ENCODE data around the gene FAM185A. TPM values are rescaled to one million over a fixed set of nuclear protein-coding genes. Genes with fewer than 3 reads are reported as not detected.
"Not testable (repeated sequence)": the region's sequence is repeated elsewhere in the genome, so short reads cannot be mapped to it uniquely, and the experiment has no call there.

Gene FAM185A
- total RNA-seq, 2 experiments from 2014 or later: 9.4 to 10.5 TPM

DNA sequence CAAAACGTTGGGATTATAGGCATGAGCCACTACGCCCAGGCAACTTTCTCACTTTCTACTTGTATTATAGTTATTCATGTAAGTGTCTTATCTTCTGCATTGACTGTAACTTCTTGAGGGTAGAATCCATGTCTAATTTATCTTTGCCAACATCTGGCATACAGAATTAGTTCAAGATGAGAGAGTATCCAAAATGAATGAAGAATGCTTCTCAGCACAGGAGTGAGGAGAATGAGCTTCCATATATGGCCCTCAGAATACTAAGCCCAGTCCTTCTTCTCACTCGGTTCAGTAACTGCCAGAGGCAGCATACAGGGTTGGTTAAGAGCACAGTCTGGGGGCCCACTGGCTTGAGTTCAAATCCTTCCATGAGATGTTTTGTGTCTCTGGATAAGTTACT is 89.0 kb downstream of the FAM185A start:
- Mint-ChIP-seq H3K27ac (no peak overlapping the region), H3K4me1 (ENCODE audit: low read depth) (peaks cover 8% of the 10 kb centered on the region), H3K27me3 (ENCODE audit: low read depth) (peaks cover 3% of the 10 kb centered on the region), H3K36me3 (ENCODE audit: low read depth) (no peaks in the 10 kb centered on the region), H3K9me3 (ENCODE audit: insufficient read depth) (no peaks in the 10 kb centered on the region), H3K4me3 (no peak overlapping the region)
- DNase-seq: no peak
- ATAC-seq: no peak
- POLR2A ChIA-PET: no interaction called here
- CTCF ChIA-PET: no interaction called here

- CTCF ChIA-PET; ATAC-seq; H3K9me3 Mint-ChIP-seq (ENCODE audit: insufficient read depth); H3K27ac Mint-ChIP-seq; DNase-seq; H3K27me3 Mint-ChIP-seq (ENCODE audit: low read depth); POLR2A ChIA-PET; H3K36me3 Mint-ChIP-seq (ENCODE audit: low read depth); H3K4me3 Mint-ChIP-seq: not testable (repeated sequence)
- peaks cover 11% of the 10 kb centered on the region for H3K4me1 Mint-ChIP-seq (ENCODE audit: low read depth)
Measured at GRCh38 chr7:102838572-102839101, 89.8 kb downstream of the FAM185A start.

GRCh38 chr7:102840404-102840803 is 91.6 kb downstream of the FAM185A start:
- H3K4me1 Mint-ChIP-seq (ENCODE audit: low read depth): peaks cover 11% of the 10 kb centered on the region
- ChIA-PET CTCF (no interaction called here), POLR2A (no interaction called here)
- DNase-seq (no peak), ATAC-seq (no peak)
- no peaks in the 10 kb centered on the region for H3K36me3 Mint-ChIP-seq (ENCODE audit: low read depth)
- no peaks in the 10 kb centered on the region for H3K9me3 Mint-ChIP-seq (ENCODE audit: insufficient read depth)
- no peak overlapping the region for H3K27ac Mint-ChIP-seq
- H3K4me3 Mint-ChIP-seq: no peak overlapping the region
- H3K27me3 Mint-ChIP-seq (ENCODE audit: low read depth): peaks cover 6% of the 10 kb centered on the region

GRCh38 chr7:102841290-102841689 is 92.5 kb downstream of the FAM185A start:
- ChIA-PET POLR2A (interaction anchor here (0.7 kb wide), 1 partner anchor 67 kb away, joined by 3 read pairs; no protein-coding TSS in a partner anchor), CTCF (no interaction called here)
- Mint-ChIP-seq H3K4me3 (no peak overlapping the region), H3K27ac (no peak overlapping the region), H3K4me1 (ENCODE audit: low read depth) (peaks cover 11% of the 10 kb centered on the region), H3K36me3 (ENCODE audit: low read depth) (no peaks in the 10 kb centered on the region), H3K27me3 (ENCODE audit: low read depth) (peaks cover 10% of the 10 kb centered on the region), H3K9me3 (ENCODE audit: insufficient read depth) (no peaks in the 10 kb centered on the region)
- DNase-seq: no peak
- no peak for ATAC-seq

- Mint-ChIP-seq H3K4me3 (no peak overlapping the region), H3K27me3 (ENCODE audit: low read depth) (peaks cover 10% of the 10 kb centered on the region), H3K27ac (no peak overlapping the region), H3K36me3 (ENCODE audit: low read depth) (no peaks in the 10 kb centered on the region), H3K4me1 (ENCODE audit: low read depth) (peaks cover 11% of the 10 kb centered on the region), H3K9me3 (ENCODE audit: insufficient read depth) (no peaks in the 10 kb centered on the region)
- ChIA-PET POLR2A (no interaction called here), CTCF (no interaction called here)
- no peak for DNase-seq
- no peak for ATAC-seq
Measured at GRCh38 chr7:102842284-102842683, 93.5 kb downstream of the FAM185A start.

DNA sequence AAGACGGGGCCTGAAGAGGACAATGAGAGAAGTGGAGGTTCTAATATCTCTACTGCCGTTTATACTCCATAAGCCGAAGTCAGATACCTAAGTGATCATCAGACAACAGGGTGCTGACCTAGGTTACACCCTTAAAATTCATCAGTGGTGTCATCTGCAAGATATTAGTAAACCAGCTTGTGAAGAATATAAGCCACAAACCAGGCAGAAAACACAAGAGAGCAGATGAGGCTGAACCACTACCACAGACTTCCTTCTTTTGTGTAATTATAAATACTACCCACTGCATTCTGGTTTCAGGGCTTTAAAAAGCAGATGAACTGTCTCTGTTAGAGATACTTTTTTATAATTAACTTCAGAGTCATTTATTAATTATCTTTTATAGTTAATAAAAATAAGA is 95.1 kb downstream of the FAM185A start:
- DNase-seq: peak; percentile 31
- Mint-ChIP-seq H3K9me3 (ENCODE audit: insufficient read depth) (no peaks in the 10 kb centered on the region), H3K4me1 (ENCODE audit: low read depth) (peaks cover 11% of the 10 kb centered on the region), H3K36me3 (ENCODE audit: low read depth) (no peaks in the 10 kb centered on the region), H3K27ac (no peak overlapping the region), H3K4me3 (no peak overlapping the region), H3K27me3 (ENCODE audit: low read depth) (peaks cover 10% of the 10 kb centered on the region)
- ATAC-seq: peak; percentile 30
- ChIA-PET POLR2A (no interaction called here), CTCF (no interaction called here)

- DNase-seq (no peak), ATAC-seq (no peak)
- no peaks in the 10 kb centered on the region for H3K36me3 Mint-ChIP-seq (ENCODE audit: low read depth)
- ChIA-PET CTCF (no interaction called here), POLR2A (no interaction called here)
- no peak overlapping the region for H3K27ac Mint-ChIP-seq
- no peaks in the 10 kb centered on the region for H3K9me3 Mint-ChIP-seq (ENCODE audit: insufficient read depth)
- peaks cover 12% of the 10 kb centered on the region for H3K27me3 Mint-ChIP-seq (ENCODE audit: low read depth)
- H3K4me1 Mint-ChIP-seq (ENCODE audit: low read depth): peaks cover 11% of the 10 kb centered on the region
- no peak overlapping the region for H3K4me3 Mint-ChIP-seq
Measured at GRCh38 chr7:102845346-102845745, 96.5 kb downstream of the FAM185A start.

DNA sequence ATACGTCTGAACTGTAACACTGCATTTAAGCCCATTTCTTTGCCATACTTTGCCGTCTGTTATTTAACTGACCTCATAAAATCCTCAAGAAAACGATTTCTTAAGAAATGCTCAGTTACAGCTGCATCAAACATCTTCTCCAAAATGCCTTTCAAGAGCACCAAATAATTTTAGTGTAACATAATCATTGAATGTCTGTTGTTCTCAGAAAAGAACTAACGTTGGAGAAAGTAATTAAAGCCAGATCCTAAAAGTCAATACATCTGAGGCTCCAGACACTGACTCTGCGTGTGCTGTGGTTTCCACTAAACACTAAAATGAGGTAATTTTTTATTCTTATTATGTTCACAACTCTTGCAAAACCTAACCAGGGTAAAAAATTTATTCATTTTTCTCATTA is 100.3 kb downstream of the FAM185A start:
- H3K27ac Mint-ChIP-seq: no peak overlapping the region
- POLR2A ChIA-PET: no interaction called here
- CTCF ChIA-PET: no interaction called here
- ATAC-seq (no peak), DNase-seq (no peak)
- peaks cover 12% of the 10 kb centered on the region for H3K27me3 Mint-ChIP-seq (ENCODE audit: low read depth)
- no peaks in the 10 kb centered on the region for H3K36me3 Mint-ChIP-seq (ENCODE audit: low read depth)
- H3K4me1 Mint-ChIP-seq (ENCODE audit: low read depth): peaks cover 4% of the 10 kb centered on the region
- H3K9me3 Mint-ChIP-seq (ENCODE audit: insufficient read depth): no peaks in the 10 kb centered on the region
- no peak overlapping the region for H3K4me3 Mint-ChIP-seq

DNA sequence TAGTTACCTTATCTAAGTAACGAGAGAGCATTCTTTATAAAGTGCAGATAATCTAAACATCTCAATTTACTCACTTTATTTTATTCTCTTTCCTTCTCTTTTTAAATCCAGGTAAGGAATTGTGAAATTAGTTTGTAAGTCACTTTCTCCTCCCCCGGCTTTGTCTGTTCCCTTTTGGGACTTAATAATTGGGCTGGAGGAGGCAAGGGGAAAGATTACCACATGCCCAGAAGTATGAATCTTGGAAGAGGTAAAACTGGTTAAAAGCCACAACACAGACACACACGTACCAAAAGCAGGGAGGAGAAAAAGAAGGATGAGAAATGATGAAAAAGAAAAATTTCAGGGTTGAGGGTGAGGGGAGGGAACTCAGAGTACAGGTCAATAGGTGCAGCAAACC is 100.7 kb downstream of the FAM185A start:
- Mint-ChIP-seq H3K9me3 (ENCODE audit: insufficient read depth) (no peaks in the 10 kb centered on the region), H3K4me1 (ENCODE audit: low read depth) (no peaks in the 10 kb centered on the region), H3K4me3 (no peak overlapping the region), H3K27ac (no peak overlapping the region), H3K36me3 (ENCODE audit: low read depth) (no peaks in the 10 kb centered on the region), H3K27me3 (ENCODE audit: low read depth) (peaks cover 10% of the 10 kb centered on the region)
- ATAC-seq: no peak
- ChIA-PET POLR2A (no interaction called here), CTCF (no interaction called here)
- DNase-seq: no peak

GRCh38 chr7:102856036-102856435 is 107.2 kb downstream of the FAM185A start:
- ChIA-PET CTCF (no interaction called here), POLR2A (no interaction called here)
- ATAC-seq: no peak
- peaks cover 11% of the 10 kb centered on the region for H3K27me3 Mint-ChIP-seq (ENCODE audit: low read depth)
- no peaks in the 10 kb centered on the region for H3K36me3 Mint-ChIP-seq (ENCODE audit: low read depth)
- no peaks in the 10 kb centered on the region for H3K9me3 Mint-ChIP-seq (ENCODE audit: insufficient read depth)
- H3K27ac Mint-ChIP-seq: no peak overlapping the region
- no peak overlapping the region for H3K4me3 Mint-ChIP-seq
- no peaks in the 10 kb centered on the region for H3K4me1 Mint-ChIP-seq (ENCODE audit: low read depth)
- no peak for DNase-seq

Other genes with a start within 250 kb of the FAM185A start
- 10 to 100 TPM; 18.9 to 21.1 TPM for gene RASA4B, start 231.2 kb upstream of the FAM185A start, total RNA-seq
- gene UPK3BL2, start 205.3 kb upstream of the FAM185A start, total RNA-seq: 10 to 100 TPM; 24.1 to 27.1 TPM
- gene SPDYE2, start 197.8 kb upstream of the FAM185A start, total RNA-seq: under 1 TPM in 1 of 2 experiments, not detected in 1; 0.31 TPM
- 10 to 100 TPM; 52.4 to 59.4 TPM for gene POLR2J3, start 176.4 kb upstream of the FAM185A start, total RNA-seq
- gene RASA4, start 132.2 kb upstream of the FAM185A start, total RNA-seq: 10 to 100 TPM; 59.0 to 61.8 TPM
- gene UPK3BL1, start 106.2 kb upstream of the FAM185A start, total RNA-seq: 10 to 100 TPM; 31.4 to 37.2 TPM
- not detected for gene SPDYE2B, start 98.7 kb upstream of the FAM185A start, total RNA-seq
- gene POLR2J2, start 77.3 kb upstream of the FAM185A start, total RNA-seq: 10 to 100 TPM; 19.4 to 20.6 TPM
- gene LRRC17, start 164.0 kb downstream of the FAM185A start, total RNA-seq: under 1 TPM in 1 of 2 experiments, not detected in 1; 0.21 TPM